ENCODE measurements around the gene PGAM2.
"Not testable (repeated sequence)": the region's sequence is repeated elsewhere in the genome, so short reads cannot be mapped to it uniquely, and the experiment has no call there.

GRCh38 chr7:44022069-44022468 lies 43.3 kb downstream of the PGAM2 start:
- TF ChIP-seq, protein P1, sequence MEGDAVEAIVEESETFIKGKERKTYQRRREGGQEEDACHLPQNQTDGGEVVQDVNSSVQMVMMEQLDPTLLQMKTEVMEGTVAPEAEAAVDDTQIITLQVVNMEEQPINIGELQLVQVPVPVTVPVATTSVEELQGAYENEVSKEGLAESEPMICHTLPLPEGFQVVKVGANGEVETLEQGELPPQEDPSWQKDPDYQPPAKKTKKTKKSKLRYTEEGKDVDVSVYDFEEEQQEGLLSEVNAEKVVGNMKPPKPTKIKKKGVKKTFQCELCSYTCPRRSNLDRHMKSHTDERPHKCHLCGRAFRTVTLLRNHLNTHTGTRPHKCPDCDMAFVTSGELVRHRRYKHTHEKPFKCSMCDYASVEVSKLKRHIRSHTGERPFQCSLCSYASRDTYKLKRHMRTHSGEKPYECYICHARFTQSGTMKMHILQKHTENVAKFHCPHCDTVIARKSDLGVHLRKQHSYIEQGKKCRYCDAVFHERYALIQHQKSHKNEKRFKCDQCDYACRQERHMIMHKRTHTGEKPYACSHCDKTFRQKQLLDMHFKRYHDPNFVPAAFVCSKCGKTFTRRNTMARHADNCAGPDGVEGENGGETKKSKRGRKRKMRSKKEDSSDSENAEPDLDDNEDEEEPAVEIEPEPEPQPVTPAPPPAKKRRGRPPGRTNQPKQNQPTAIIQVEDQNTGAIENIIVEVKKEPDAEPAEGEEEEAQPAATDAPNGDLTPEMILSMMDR (IDR thresholded peaks at IDR 0.05) = not testable (repeated sequence)
- not testable (repeated sequence) for TF ChIP-seq POLR2A, POLR2AphosphoS5 (IDR thresholded peaks at IDR 0.05)

All from breast epithelium (tissue), 3 donors.